ENCODE measurements around the gene MS4A6E. TPM values are rescaled to one million over a fixed set of nuclear protein-coding genes. Genes with fewer than 3 reads are reported as not detected.

Gene MS4A6E
- total RNA-seq, 4 donors from 2014 or later = not detected

GRCh38 chr11:60371854-60372253, 44.8 kb downstream of the MS4A6E start:
- Histone ChIP-seq H3K9me3 (no peaks in the 10 kb centered on the region), H3K4me1 (no peaks in the 10 kb centered on the region), H3K27ac (no peak overlapping the region), H3K27me3 (no peaks in the 10 kb centered on the region), H3K36me3 (no peaks in the 10 kb centered on the region), H3K4me3 (no peak overlapping the region)
- DNase-seq = no peak
- TF ChIP-seq POLR2A (IDR thresholded peaks at IDR 0.05) = no peak
- intact Hi-C loops (cut with DNase I; ENCODE audit: low total_unique reads) = no loop called here

DNA sequence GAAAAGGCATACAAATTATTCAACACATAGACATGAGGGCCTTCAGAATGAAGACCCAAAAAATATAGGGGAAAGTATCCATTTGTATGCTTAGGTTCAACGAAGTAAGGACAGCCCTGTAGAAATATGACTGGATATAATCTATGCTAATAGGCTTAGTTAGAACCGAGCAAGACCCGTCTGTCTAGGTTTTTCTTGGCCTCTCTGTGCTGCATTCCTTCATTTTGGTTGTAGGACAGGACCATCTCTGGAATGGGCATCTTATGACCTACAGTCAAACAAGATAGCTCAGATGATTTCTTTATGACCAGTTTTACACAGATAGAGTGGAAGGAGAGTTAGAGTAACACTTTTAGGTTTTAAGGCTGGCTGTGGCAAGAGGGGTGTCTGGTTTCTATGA, 45.7 kb downstream of the MS4A6E start:
- no peak for DNase-seq
- no peak for TF ChIP-seq POLR2A (IDR thresholded peaks at IDR 0.05)
- TF ChIP-seq CTCF (IDR thresholded peaks at IDR 0.05) = no peak
- H3K27ac ChIP-seq = no peak overlapping the region
- intact Hi-C loops (cut with DNase I; ENCODE audit: low total_unique reads) = no loop called here
- no peaks in the 10 kb centered on the region for H3K27me3 ChIP-seq
- no peaks in the 10 kb centered on the region for H3K36me3 ChIP-seq
- H3K9me3 ChIP-seq = no peaks in the 10 kb centered on the region
- H3K4me1 ChIP-seq = no peaks in the 10 kb centered on the region
- H3K4me3 ChIP-seq = no peak overlapping the region

DNA sequence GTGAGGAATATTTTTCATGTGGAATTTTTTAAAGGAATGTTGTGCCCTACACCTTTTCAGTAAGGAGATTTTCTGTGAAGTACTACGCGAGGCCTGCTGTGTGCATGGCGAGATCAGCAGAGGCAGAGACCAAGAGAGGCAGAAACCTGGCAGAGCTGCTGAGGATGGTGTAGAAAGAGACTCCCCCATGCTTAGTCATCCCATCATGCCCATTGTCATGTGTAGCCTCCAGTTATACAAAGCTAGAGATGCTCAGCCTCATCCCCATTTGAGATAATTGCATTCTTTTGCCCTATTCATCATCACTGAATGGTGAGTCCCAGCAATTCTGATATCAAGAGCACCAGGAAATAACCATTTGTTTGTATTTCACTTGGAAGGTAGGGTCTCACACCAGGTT, 48.3 kb downstream of the MS4A6E start:
- Histone ChIP-seq H3K9me3 (no peaks in the 10 kb centered on the region), H3K27me3 (no peaks in the 10 kb centered on the region), H3K27ac (no peak overlapping the region), H3K36me3 (no peaks in the 10 kb centered on the region), H3K4me1 (no peaks in the 10 kb centered on the region), H3K4me3 (no peak overlapping the region)
- no peak for DNase-seq
- intact Hi-C loops (cut with DNase I; ENCODE audit: low total_unique reads) = no loop called here
- TF ChIP-seq POLR2A (IDR thresholded peaks at IDR 0.05) (no peak), CTCF (IDR thresholded peaks at IDR 0.05) (no peak)

GRCh38 chr11:60376601-60377000, 49.5 kb downstream of the MS4A6E start:
- Histone ChIP-seq H3K9me3 (no peaks in the 10 kb centered on the region), H3K27ac (no peak overlapping the region), H3K4me3 (no peak overlapping the region), H3K4me1 (no peaks in the 10 kb centered on the region), H3K27me3 (no peaks in the 10 kb centered on the region), H3K36me3 (no peaks in the 10 kb centered on the region)
- TF ChIP-seq CTCF (IDR thresholded peaks at IDR 0.05) (no peak), POLR2A (IDR thresholded peaks at IDR 0.05) (no peak)
- no peak for DNase-seq
- intact Hi-C loops (cut with DNase I; ENCODE audit: low total_unique reads) = no loop called here

DNA sequence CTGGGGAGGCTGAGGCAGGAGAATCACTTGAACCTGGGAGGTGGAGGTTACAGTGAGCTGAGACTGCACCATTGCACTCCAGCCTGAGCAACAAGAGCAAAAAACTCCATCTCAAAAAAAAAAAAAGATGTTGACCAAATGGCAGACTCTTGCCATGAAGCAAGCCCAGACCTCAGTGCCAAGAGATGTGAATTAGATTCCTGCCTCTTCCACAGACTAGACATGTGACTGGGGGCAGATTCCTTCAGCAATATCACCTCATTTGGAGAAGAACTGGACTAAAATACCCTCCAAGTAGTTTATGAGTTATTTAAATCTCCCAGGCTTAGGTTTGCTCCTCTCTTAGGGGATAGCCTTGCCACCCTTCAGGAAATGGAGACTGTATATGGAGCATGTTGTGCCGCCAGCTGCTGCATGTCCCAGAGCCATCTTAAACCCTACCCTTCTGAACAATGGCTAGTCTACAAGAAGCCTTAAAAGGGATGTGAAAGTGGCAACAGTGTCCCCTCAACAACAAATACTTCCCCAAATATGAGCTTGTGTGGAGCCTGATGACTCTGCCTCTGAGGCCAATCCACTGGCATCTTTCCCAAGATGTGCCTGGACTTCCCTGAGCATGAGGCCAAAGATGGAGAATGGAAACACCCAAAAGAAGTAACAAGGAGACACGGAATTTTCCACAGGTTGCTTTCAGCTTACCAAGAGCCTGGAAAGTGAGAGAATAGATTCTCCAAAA, 50.5 kb downstream of the MS4A6E start:
- no peak for DNase-seq
- H3K4me3 ChIP-seq = no peak overlapping the region
- H3K4me1 ChIP-seq = no peaks in the 10 kb centered on the region
- H3K27ac ChIP-seq = no peak overlapping the region
- TF ChIP-seq POLR2A (IDR thresholded peaks at IDR 0.05) (no peak), CTCF (IDR thresholded peaks at IDR 0.05) (no peak)
- intact Hi-C loops (cut with DNase I; ENCODE audit: low total_unique reads) = no loop called here
- H3K36me3 ChIP-seq = no peaks in the 10 kb centered on the region
- no peaks in the 10 kb centered on the region for H3K9me3 ChIP-seq
- no peaks in the 10 kb centered on the region for H3K27me3 ChIP-seq
